Measurements from ENCODE around the gene CACNB1. TPM values are rescaled to one million over a fixed set of nuclear protein-coding genes. Genes with fewer than 3 reads are reported as not detected.

Gene CACNB1
- total and polyA plus RNA-seq, 2 of the 13 experiments (the other 11 are each of a cell fraction or from before 2014, with no cell fraction given): 0.75 to 1.5 TPM

GRCh38 chr17:39165178-39165840 is 32.2 kb downstream of the CACNB1 start:
- POLR2A ChIA-PET: interaction anchor here (0.6 to 1.5 kb wide), 5 partner anchors 9 to 296 kb away, joined by 3 to 15 read pairs (median 4); partner anchors contain the start of genes LASP1 and RPL19
- peak overlapping the region; percentile 65 for H3K4me2 ChIP-seq (ENCODE audit: low read depth, low read length)
- TF ChIP-seq ZNF616 (CRISPR knock-in tag; IDR thresholded peaks at IDR 0.05; ENCODE audit: low read depth) (no peak), ZNF598 (CRISPR knock-in tag; IDR thresholded peaks at IDR 0.05; ENCODE audit: borderline replicate concordance) (no peak), CREM (IDR thresholded peaks at IDR 0.05) (no peak), CREM (CRISPR knock-in tag; IDR thresholded peaks at IDR 0.05) (no peak), ZFP91 (CRISPR knock-in tag; IDR thresholded peaks at IDR 0.05; ENCODE audit: borderline replicate concordance) (peak; percentile 2; the same call in 1 of the 2 replicates)
- TF ChIP-seq, protein P1, sequence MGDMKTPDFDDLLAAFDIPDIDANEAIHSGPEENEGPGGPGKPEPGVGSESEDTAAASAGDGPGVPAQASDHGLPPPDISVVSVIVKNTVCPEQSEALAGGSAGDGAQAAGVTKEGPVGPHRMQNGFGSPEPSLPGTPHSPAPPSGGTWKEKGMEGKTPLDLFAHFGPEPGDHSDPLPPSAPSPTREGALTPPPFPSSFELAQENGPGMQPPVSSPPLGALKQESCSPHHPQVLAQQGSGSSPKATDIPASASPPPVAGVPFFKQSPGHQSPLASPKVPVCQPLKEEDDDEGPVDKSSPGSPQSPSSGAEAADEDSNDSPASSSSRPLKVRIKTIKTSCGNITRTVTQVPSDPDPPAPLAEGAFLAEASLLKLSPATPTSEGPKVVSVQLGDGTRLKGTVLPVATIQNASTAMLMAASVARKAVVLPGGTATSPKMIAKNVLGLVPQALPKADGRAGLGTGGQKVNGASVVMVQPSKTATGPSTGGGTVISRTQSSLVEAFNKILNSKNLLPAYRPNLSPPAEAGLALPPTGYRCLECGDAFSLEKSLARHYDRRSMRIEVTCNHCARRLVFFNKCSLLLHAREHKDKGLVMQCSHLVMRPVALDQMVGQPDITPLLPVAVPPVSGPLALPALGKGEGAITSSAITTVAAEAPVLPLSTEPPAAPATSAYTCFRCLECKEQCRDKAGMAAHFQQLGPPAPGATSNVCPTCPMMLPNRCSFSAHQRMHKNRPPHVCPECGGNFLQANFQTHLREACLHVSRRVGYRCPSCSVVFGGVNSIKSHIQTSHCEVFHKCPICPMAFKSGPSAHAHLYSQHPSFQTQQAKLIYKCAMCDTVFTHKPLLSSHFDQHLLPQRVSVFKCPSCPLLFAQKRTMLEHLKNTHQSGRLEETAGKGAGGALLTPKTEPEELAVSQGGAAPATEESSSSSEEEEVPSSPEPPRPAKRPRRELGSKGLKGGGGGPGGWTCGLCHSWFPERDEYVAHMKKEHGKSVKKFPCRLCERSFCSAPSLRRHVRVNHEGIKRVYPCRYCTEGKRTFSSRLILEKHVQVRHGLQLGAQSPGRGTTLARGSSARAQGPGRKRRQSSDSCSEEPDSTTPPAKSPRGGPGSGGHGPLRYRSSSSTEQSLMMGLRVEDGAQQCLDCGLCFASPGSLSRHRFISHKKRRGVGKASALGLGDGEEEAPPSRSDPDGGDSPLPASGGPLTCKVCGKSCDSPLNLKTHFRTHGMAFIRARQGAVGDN (CRISPR knock-in tag; IDR thresholded peaks at IDR 0.05): 0 out of 2 replicates have a peak, but pooled peaks have one; percentile 24
- no peak overlapping the region for H3K27ac ChIP-seq (ENCODE audit: extremely low read length, insufficient read depth, low read length)
- CTCF ChIA-PET (ENCODE audit: low intra/inter-chr PET ratio, low total read pairs): interaction anchor here (1.0 to 2.0 kb wide), 5 partner anchors 11 to 182 kb away, joined by 3 to 4 read pairs (median 4); no protein-coding TSS in a partner anchor
- in situ Hi-C loops (cut with HindIII; ENCODE audit: extremely low pct_ligation_motif_present, low pct_unique_long_range_greater_than_20kb): loop anchor here (25.0 kb wide), 1 partner anchor 403 kb away; the partner anchor contains the start of gene PSMB3
- 66% methylated on average over 36 of the region's 51 CpGs for WGBS (ENCODE audit: low lambda C conversion rate)
- BruUV-seq (replicated peaks): no TSS peak
- no peaks in the 10 kb centered on the region for H3K36me3 ChIP-seq (replicated peaks in 1 of 2; ENCODE audit: control insufficient read depth in 1 of 2, insufficient read depth in 2 of 2, low read length in 2 of 2)
- H3K79me2 ChIP-seq (ENCODE audit: insufficient read depth, low read length): no peaks in the 10 kb centered on the region
- ATAC-seq: no peak
- H3K4me3 ChIP-seq (replicated peaks in 1 of 3; ENCODE audit: insufficient read depth in 1 of 3, low read depth in 2 of 3, low read length in 3 of 3): peak overlapping the region in 1 of 3 experiments; percentile 51; a peak in 2 of 6 replicates
- no peak for DNase-seq (ENCODE audit: low spot score)
- no peak overlapping the region for H3K9ac ChIP-seq (ENCODE audit: insufficient read depth, low read depth, low read length)
- peaks cover 4 to 27% of the 10 kb centered on the region in 2 experiments; a peak in 4 of 5 replicates for H3K27me3 ChIP-seq (ENCODE audit: control insufficient read depth in 1 of 2, insufficient read depth in 2 of 2, low read length in 2 of 2)
- no peaks in the 10 kb centered on the region for H3K9me3 ChIP-seq (ENCODE audit: low read length)
- intact Hi-C loops (cut with micrococcal nuclease; ENCODE audit: unreplicated experiment): no loop called here
- H3K4me1 ChIP-seq (ENCODE audit: insufficient read depth, low read length): peaks cover 14% of the 10 kb centered on the region; the same call in 1 of the 2 replicates
- H4K20me1 ChIP-seq (ENCODE audit: insufficient read depth, low read length): no peaks in the 10 kb centered on the region
- H2AFZ ChIP-seq (ENCODE audit: low read length): no peak overlapping the region
- FAIRE-seq: no peak
